Lower lobe of right lung (tissue), 2 donors: Measurements from ENCODE around the gene MAP2K2. TPM values are rescaled to one million over a fixed set of nuclear protein-coding genes. Genes with fewer than 3 reads are reported as not detected.
A peak's percentile ranks its signal among the peaks of the same experiment; 100 is the strongest.

Source experiments
- ATAC-seq, 2 donors: fragments of 200-7000 bp; cut with Tn5 transposase; one replicate each; pipeline ENCODE4 v1.9.1; 2020 to 2022; ENCODE audit warnings: mild to moderate bottlenecking in 2 of 2, moderate library complexity in 2 of 2
- DNase-seq: peaks from one replicate; pipeline ENCODE4 v3.0.0-alpha.2; 2020
- H3K27ac ChIP-seq: fragments of 200-600 bp; one replicate; pipeline ENCODE4 v1.8.0; 2022
- H3K27me3 ChIP-seq: fragments of 200-600 bp; one replicate; pipeline ENCODE4 v1.8.0; 2022; ENCODE audit warnings: low read depth
- H3K36me3 ChIP-seq: fragments of 200-600 bp; one replicate; pipeline ENCODE4 v1.8.0; 2022; ENCODE audit warnings: mild to moderate bottlenecking
- H3K4me1 ChIP-seq: fragments of 200-600 bp; one replicate; pipeline ENCODE4 v1.8.0; 2022
- H3K4me3 ChIP-seq: fragments of 200-600 bp; one replicate; pipeline ENCODE4 v1.8.0; 2022; ENCODE audit warnings: mild to moderate bottlenecking
- H3K9me3 ChIP-seq: fragments of 200-600 bp; one replicate; pipeline ENCODE4 v1.8.0; 2022
- CTCF ChIP-seq: fragments of 200-600 bp; IDR thresholded peaks from one replicate; pipeline ENCODE4 v1.8.0; 2022; ENCODE audit warnings: antibody characterized with exemption, mild to moderate bottlenecking
- intact Hi-C: fragments of 100-400 bp; cut with DNase I; formaldehyde crosslinking; loops from one replicate; pipeline ENCODE4 v1.11.0; 2022
- total RNA-seq: library from RNA; stranded (reverse); fragmentation: NEBNext Ultra II Directional; extraction: Animal tissue kit (Norgen Biotek cat#: 25700); gene quantifications from one replicate; pipeline ENCODE4 v1.2.1, GENCODE V29; 2021
- donor health status: DM: no; HTN: yes; CAD: no; lungs with severe emphysema.

Gene MAP2K2
- total RNA-seq, 1 donor from 2014 or later: 125 TPM

- Histone ChIP-seq H3K9me3 (no peaks in the 10 kb centered on the region), H3K27ac (peak overlapping the region; percentile 72), H3K4me3 (peak overlapping the region; percentile 40), H3K27me3 (no peaks in the 10 kb centered on the region), H3K4me1 (peaks cover 33% of the 10 kb centered on the region), H3K36me3 (no peaks in the 10 kb centered on the region)
- peak; percentile 77 for DNase-seq
- intact Hi-C loops: no loop called here
- no peak for TF ChIP-seq CTCF
- peak; percentile 74 to 77 for ATAC-seq
Measured at GRCh38 chr19:4083677-4084546, 40.0 kb downstream of the MAP2K2 start.

- no peak for ATAC-seq
- no peak overlapping the region for H3K4me3 ChIP-seq
- H3K36me3 ChIP-seq: no peaks in the 10 kb centered on the region
- H3K27ac ChIP-seq: no peak overlapping the region
- no peaks in the 10 kb centered on the region for H3K27me3 ChIP-seq
- no peak for TF ChIP-seq CTCF
- intact Hi-C loops: no loop called here
- peaks cover 35% of the 10 kb centered on the region for H3K4me1 ChIP-seq
- DNase-seq: peak; percentile 50
- H3K9me3 ChIP-seq: no peaks in the 10 kb centered on the region
Measured at GRCh38 chr19:4082172-4082571, 41.8 kb downstream of the MAP2K2 start.

GRCh38 chr19:4081441-4082129 is 42.3 kb downstream of the MAP2K2 start:
- H3K27me3 ChIP-seq: no peaks in the 10 kb centered on the region
- no peak overlapping the region for H3K4me3 ChIP-seq
- no peak overlapping the region for H3K27ac ChIP-seq
- H3K9me3 ChIP-seq: no peaks in the 10 kb centered on the region
- intact Hi-C loops: no loop called here
- peaks cover 40% of the 10 kb centered on the region for H3K4me1 ChIP-seq
- ATAC-seq (peak in 1 of 2 donors; percentile 2), DNase-seq (no peak)
- no peak for TF ChIP-seq CTCF
- no peaks in the 10 kb centered on the region for H3K36me3 ChIP-seq

- H3K27ac ChIP-seq: no peak overlapping the region
- peaks cover 39% of the 10 kb centered on the region for H3K4me1 ChIP-seq
- ATAC-seq (no peak), DNase-seq (no peak)
- H3K4me3 ChIP-seq: no peak overlapping the region
- TF ChIP-seq CTCF: no peak
- H3K9me3 ChIP-seq: no peaks in the 10 kb centered on the region
- no peaks in the 10 kb centered on the region for H3K36me3 ChIP-seq
- intact Hi-C loops: no loop called here
- no peaks in the 10 kb centered on the region for H3K27me3 ChIP-seq
Measured at GRCh38 chr19:4080473-4080872, 43.4 kb downstream of the MAP2K2 start.

- H3K4me1 ChIP-seq: peaks cover 25% of the 10 kb centered on the region
- H3K4me3 ChIP-seq: peak overlapping the region; percentile 65
- intact Hi-C loops: no loop called here
- no peaks in the 10 kb centered on the region for H3K36me3 ChIP-seq
- no peaks in the 10 kb centered on the region for H3K9me3 ChIP-seq
- DNase-seq: peak; percentile 87
- peak overlapping the region; percentile 91 for H3K27ac ChIP-seq
- no peak for TF ChIP-seq CTCF
- peak; percentile 73 to 82 for ATAC-seq
- no peaks in the 10 kb centered on the region for H3K27me3 ChIP-seq
Measured at GRCh38 chr19:4077800-4078684, 45.9 kb downstream of the MAP2K2 start.
